Muscle layer of colon (tissue), 2 donors: Measurements from ENCODE around the gene FMNL2.

Experiments
- H3K27ac ChIP-seq: one replicate; pipeline ENCODE4 v1.7.0; 2013; ENCODE audit warnings: low read depth, mild to moderate bottlenecking, low read length, moderate library complexity
- H3K27me3 ChIP-seq, 2 donors: one replicate each; pipeline ENCODE4 v1.7.0; 2013; ENCODE audit warnings: low read length in 2 of 2, mild to moderate bottlenecking in 2 of 2; ENCODE audit not compliant: insufficient read depth in 2 of 2, control insufficient read depth in 1 of 2
- H3K36me3 ChIP-seq: one replicate; pipeline ENCODE4 v1.7.0; 2013; ENCODE audit warnings: mild to moderate bottlenecking, low read length; ENCODE audit not compliant: insufficient read depth
- H3K4me1 ChIP-seq: one replicate; pipeline ENCODE4 v1.7.0; 2013; ENCODE audit warnings: mild to moderate bottlenecking, low read length; ENCODE audit not compliant: insufficient read depth
- H3K4me3 ChIP-seq, 2 donors: one replicate each; pipeline ENCODE4 v1.7.0; 2013; ENCODE audit warnings: low read length in 2 of 2, low read depth in 1 of 2, mild to moderate bottlenecking in 1 of 2, moderate library complexity in 1 of 2
- H3K9ac ChIP-seq: one replicate; pipeline ENCODE4 v1.7.0; 2013; ENCODE audit warnings: low read length
- H3K9me3 ChIP-seq: one replicate; pipeline ENCODE4 v1.7.0; 2013; ENCODE audit warnings: mild to moderate bottlenecking, low read length
- donor health status: abdominal sarcoma.
- donor health status: Adenocarcinoma of cecum.

FMNL2 gene

GRCh38 chr2:152658221-152658620 lies 323.2 kb downstream of the FMNL2 start:
- Histone ChIP-seq H3K9ac (no peak overlapping the region), H3K9me3 (no peaks in the 10 kb centered on the region), H3K4me3 (no peak overlapping the region), H3K27me3 (no peaks in the 10 kb centered on the region), H3K27ac (no peak overlapping the region), H3K4me1 (no peaks in the 10 kb centered on the region), H3K36me3 (peaks cover 66% of the 10 kb centered on the region)

DNA sequence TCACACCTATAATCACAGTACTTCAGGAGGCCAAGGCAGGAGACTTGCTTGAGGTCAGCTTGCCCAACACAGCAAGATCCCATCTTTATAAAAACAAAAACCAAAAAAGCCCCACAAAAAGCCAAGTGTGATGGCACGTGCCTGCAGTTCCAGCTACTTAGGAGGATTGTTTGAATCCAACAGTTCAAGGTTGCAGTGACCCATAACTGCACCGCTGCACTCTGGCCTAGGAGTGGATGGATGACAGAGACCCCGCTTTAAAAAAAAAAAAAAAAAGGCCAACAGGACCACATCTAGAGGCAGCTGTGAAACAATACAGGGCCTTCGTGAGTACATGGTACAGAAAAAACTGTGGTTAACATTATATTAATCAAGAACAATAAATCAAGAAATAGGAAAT lies 326.1 kb downstream of the FMNL2 start:
- Histone ChIP-seq H3K27me3 (no peaks in the 10 kb centered on the region), H3K27ac (no peak overlapping the region), H3K9me3 (no peaks in the 10 kb centered on the region), H3K9ac (no peak overlapping the region), H3K4me1 (no peaks in the 10 kb centered on the region), H3K4me3 (no peak overlapping the region), H3K36me3 (peaks cover 87% of the 10 kb centered on the region)

GRCh38 chr2:152664725-152665124 lies 329.8 kb downstream of the FMNL2 start:
- Histone ChIP-seq H3K27me3 (no peaks in the 10 kb centered on the region), H3K27ac (no peak overlapping the region), H3K9me3 (no peaks in the 10 kb centered on the region), H3K4me1 (no peaks in the 10 kb centered on the region), H3K4me3 (no peak overlapping the region), H3K36me3 (peaks cover 78% of the 10 kb centered on the region), H3K9ac (no peak overlapping the region)

GRCh38 chr2:152674334-152674733 lies 339.4 kb downstream of the FMNL2 start:
- Histone ChIP-seq H3K9ac (no peak overlapping the region), H3K36me3 (peaks cover 51% of the 10 kb centered on the region), H3K9me3 (no peaks in the 10 kb centered on the region), H3K27ac (no peak overlapping the region), H3K27me3 (no peaks in the 10 kb centered on the region), H3K4me3 (no peak overlapping the region), H3K4me1 (no peaks in the 10 kb centered on the region)

GRCh38 chr2:152676461-152676860 lies 341.5 kb downstream of the FMNL2 start:
- Histone ChIP-seq H3K4me1 (no peaks in the 10 kb centered on the region), H3K4me3 (no peak overlapping the region), H3K9ac (no peak overlapping the region), H3K27me3 (no peaks in the 10 kb centered on the region), H3K36me3 (peaks cover 48% of the 10 kb centered on the region), H3K27ac (no peak overlapping the region), H3K9me3 (no peaks in the 10 kb centered on the region)

DNA sequence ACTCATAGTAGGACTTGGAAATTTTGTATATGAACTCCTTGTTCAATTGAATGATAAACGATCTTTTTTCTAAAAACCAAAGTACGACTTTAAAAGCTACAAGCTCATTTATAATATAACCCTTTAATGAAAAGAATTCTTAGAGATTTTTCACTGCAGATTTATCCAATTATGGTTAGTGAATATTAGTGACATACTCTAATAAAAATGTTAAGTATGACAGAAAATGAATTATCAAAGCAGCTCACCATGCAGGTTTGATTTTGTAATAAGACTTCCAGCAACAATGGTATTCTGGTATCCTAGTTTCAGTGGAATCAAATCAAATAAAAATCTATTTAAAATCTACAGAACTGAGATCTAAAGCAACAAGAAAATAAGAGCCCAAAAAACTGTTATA lies 343.8 kb downstream of the FMNL2 start:
- Histone ChIP-seq H3K36me3 (peaks cover 39% of the 10 kb centered on the region), H3K4me3 (no peak overlapping the region), H3K27ac (no peak overlapping the region), H3K27me3 (no peaks in the 10 kb centered on the region), H3K9me3 (no peaks in the 10 kb centered on the region), H3K4me1 (no peaks in the 10 kb centered on the region), H3K9ac (no peak overlapping the region)

GRCh38 chr2:152682663-152683062 lies 347.7 kb downstream of the FMNL2 start:
- H3K36me3 ChIP-seq, result peaks cover 19% of the 10 kb centered on the region
- no peak overlapping the region for H3K4me3 ChIP-seq
- no peaks in the 10 kb centered on the region for H3K4me1 ChIP-seq
- H3K9me3 ChIP-seq, result no peaks in the 10 kb centered on the region
- H3K27me3 ChIP-seq, result no peaks in the 10 kb centered on the region
- no peak overlapping the region for H3K9ac ChIP-seq
- no peak overlapping the region for H3K27ac ChIP-seq

- H3K4me1 ChIP-seq, result no peaks in the 10 kb centered on the region
- H3K36me3 ChIP-seq, result peaks cover 19% of the 10 kb centered on the region
- H3K9ac ChIP-seq, result no peak overlapping the region
- H3K27me3 ChIP-seq, result no peaks in the 10 kb centered on the region
- H3K27ac ChIP-seq, result no peak overlapping the region
- H3K9me3 ChIP-seq, result no peaks in the 10 kb centered on the region
- no peak overlapping the region for H3K4me3 ChIP-seq
Observed at GRCh38 chr2:152683400-152683799, 348.4 kb downstream of the FMNL2 start.

GRCh38 chr2:152686321-152686720 lies 351.3 kb downstream of the FMNL2 start:
- H3K27ac ChIP-seq, result no peak overlapping the region
- no peak overlapping the region for H3K4me3 ChIP-seq
- H3K36me3 ChIP-seq, result peaks cover under 1% of the 10 kb centered on the region
- H3K4me1 ChIP-seq, result no peaks in the 10 kb centered on the region
- H3K27me3 ChIP-seq, result no peaks in the 10 kb centered on the region
- no peak overlapping the region for H3K9ac ChIP-seq
- no peaks in the 10 kb centered on the region for H3K9me3 ChIP-seq

DNA sequence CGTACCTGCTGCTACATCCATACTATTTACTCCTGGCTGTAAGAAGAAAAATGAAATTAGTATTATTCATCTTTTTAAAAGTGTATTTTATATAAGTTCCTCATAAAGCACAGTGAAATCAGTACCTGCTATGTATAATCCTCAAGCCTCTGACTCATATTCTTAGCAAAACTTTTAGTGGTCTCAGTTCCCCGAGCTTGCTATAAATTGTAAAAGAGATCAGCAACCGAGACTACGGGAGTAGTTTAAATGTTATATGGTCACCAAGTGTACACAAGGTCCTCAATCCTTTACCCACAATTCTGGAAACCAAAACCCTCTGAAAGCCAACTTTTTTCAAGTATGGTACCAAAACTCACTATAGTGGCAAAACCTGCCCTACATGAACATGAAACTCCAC lies 358.1 kb downstream of the FMNL2 start:
- Histone ChIP-seq H3K36me3 (no peaks in the 10 kb centered on the region), H3K4me3 (no peak overlapping the region), H3K27ac (no peak overlapping the region), H3K9ac (no peak overlapping the region), H3K9me3 (no peaks in the 10 kb centered on the region), H3K4me1 (no peaks in the 10 kb centered on the region), H3K27me3 (no peaks in the 10 kb centered on the region)

DNA sequence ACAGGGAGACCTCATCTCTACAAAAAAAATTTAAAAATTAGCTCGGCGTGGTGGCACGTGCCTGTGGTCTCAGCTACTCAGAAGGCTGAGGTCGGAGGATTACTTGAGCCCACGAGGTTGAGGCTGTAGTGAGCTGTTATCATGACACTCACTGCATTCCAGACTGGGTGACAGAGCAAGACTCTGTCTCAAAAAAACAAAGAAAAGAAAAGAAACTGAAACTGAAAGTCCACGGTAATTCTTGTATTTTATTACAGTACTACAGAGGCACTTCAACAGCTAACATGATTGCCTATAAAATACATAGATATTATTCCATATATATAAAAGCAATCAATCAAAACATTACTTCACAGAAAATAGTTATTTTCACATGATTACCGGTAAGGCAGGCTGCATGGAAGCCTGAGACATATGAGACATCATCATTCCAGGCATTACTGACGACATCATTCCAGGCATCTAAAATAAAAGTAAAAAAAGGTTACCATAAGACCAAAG lies 359.2 kb downstream of the FMNL2 start:
- no peaks in the 10 kb centered on the region for H3K4me1 ChIP-seq
- H3K9me3 ChIP-seq, result no peaks in the 10 kb centered on the region
- no peaks in the 10 kb centered on the region for H3K27me3 ChIP-seq
- H3K36me3 ChIP-seq, result no peaks in the 10 kb centered on the region
- no peak overlapping the region for H3K4me3 ChIP-seq
- H3K27ac ChIP-seq, result no peak overlapping the region
- H3K9ac ChIP-seq, result no peak overlapping the region

- H3K4me1 ChIP-seq, result no peaks in the 10 kb centered on the region
- H3K9ac ChIP-seq, result no peak overlapping the region
- no peak overlapping the region for H3K4me3 ChIP-seq
- H3K27ac ChIP-seq, result no peak overlapping the region
- no peaks in the 10 kb centered on the region for H3K36me3 ChIP-seq
- H3K9me3 ChIP-seq, result no peaks in the 10 kb centered on the region
- H3K27me3 ChIP-seq, result no peaks in the 10 kb centered on the region
Observed at GRCh38 chr2:152695763-152696162, 360.8 kb downstream of the FMNL2 start.
